WERI-Rb-1 (cell line): ENCODE measurements around the gene GSTA3.

Source experiments
- DNase-seq: peaks from one replicate; pipeline ENCODE4 v3.0.0-alpha.2; 2020
- H3K27ac ChIP-seq: fragments of 250-450 bp; sonication (Bioruptor Pico); 2 replicates; pipeline ENCODE4 v1.5.1; 2020; ENCODE audit warnings: mild to moderate bottlenecking, moderate library complexity
- H3K27me3 ChIP-seq: fragments of 250-450 bp; sonication (Bioruptor Pico); 2 replicates; pipeline ENCODE4 v1.5.1; 2021; ENCODE audit warnings: mild to moderate bottlenecking, low read depth, moderate library complexity; ENCODE audit not compliant: insufficient read depth, severe bottlenecking
- H3K36me3 ChIP-seq: fragments of 250-450 bp; sonication (Bioruptor Pico); 2 replicates; pipeline ENCODE4 v1.5.1; 2020; ENCODE audit warnings: mild to moderate bottlenecking, moderate library complexity
- H3K4me3 ChIP-seq: 2 replicates; pipeline ENCODE4 v1.5.1; 2011; ENCODE audit warnings: low read depth, mild to moderate bottlenecking, control low read depth, low read length
- H3K9me3 ChIP-seq: fragments of 250-450 bp; sonication (Bioruptor Pico); 2 replicates; pipeline ENCODE4 v1.5.1; 2021; ENCODE audit warnings: mild to moderate bottlenecking, moderate library complexity; ENCODE audit not compliant: severe bottlenecking
- TF ChIP-seq, protein P1 (sequence below): IDR thresholded peaks from 2 replicates; pipeline ENCODE4 v1.5.1; 2011; ENCODE audit warnings: low read depth, mild to moderate bottlenecking, control low read depth, inconsistent platforms, low read length

The GSTA3 gene

DNA sequence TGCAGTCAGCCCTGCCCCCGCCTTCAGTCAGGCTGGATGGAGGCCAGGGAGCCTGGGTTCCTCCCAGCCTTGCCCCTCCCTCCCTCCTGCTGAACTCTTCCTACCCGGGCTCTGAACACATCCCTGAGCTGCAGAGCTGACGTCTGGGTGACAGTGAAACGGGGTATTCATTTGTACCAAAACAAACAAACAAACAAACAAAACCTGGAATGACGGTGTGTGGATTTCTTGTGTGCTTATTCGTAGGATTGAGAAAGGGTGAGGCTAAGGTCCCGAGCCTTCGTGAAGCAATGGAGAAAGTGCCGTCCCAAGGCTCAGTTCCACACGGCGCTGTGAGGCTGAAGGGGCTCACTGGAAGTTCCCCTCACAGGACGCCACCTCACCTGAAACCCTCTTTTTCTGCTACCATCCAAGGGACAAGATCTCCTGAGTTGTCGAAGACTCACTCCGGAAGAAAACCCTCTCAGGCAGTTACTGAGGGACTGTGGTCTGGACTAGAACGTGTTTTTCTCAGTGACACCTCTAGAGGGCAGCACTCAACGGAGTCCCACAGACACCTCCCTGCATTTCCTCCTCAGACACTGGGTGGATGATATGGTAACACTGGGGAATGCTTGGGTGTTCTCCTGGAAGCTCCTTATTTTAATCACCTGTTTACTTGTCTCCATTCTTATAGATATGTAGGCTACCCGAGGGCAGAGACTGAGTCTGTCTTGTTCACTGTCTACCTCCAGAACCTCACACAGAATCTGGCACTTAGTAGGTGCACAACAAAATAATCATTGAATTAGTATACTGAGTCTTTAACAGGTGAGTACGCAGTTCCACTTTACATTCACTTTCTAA is 27.3 kb downstream of the GSTA3 start:
- Histone ChIP-seq H3K4me3 (peak overlapping the region; percentile 55), H3K36me3 (no peaks in the 10 kb centered on the region), H3K9me3 (peaks cover 4% of the 10 kb centered on the region), H3K27ac (peak overlapping the region; percentile 59), H3K27me3 (no peaks in the 10 kb centered on the region)
- peak; percentile 91 for DNase-seq
- TF ChIP-seq, protein P1, sequence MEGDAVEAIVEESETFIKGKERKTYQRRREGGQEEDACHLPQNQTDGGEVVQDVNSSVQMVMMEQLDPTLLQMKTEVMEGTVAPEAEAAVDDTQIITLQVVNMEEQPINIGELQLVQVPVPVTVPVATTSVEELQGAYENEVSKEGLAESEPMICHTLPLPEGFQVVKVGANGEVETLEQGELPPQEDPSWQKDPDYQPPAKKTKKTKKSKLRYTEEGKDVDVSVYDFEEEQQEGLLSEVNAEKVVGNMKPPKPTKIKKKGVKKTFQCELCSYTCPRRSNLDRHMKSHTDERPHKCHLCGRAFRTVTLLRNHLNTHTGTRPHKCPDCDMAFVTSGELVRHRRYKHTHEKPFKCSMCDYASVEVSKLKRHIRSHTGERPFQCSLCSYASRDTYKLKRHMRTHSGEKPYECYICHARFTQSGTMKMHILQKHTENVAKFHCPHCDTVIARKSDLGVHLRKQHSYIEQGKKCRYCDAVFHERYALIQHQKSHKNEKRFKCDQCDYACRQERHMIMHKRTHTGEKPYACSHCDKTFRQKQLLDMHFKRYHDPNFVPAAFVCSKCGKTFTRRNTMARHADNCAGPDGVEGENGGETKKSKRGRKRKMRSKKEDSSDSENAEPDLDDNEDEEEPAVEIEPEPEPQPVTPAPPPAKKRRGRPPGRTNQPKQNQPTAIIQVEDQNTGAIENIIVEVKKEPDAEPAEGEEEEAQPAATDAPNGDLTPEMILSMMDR: peak; percentile 94

DNA sequence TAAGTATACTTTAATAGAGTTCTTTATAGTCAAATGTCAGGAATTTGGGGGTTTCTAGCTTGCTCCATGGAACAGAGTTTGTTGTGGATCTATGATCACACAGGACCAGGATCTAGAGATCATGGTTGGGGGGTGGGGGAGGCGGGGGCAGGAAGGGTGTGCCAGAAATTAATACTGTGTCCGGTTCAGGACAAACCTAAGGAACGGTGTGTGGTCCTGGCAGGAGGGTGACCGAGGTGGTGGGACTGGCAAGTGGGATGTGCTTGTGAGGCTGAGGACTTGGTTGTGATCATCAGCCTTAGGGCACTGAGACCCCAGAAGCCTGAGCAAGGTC is 27.9 kb downstream of the GSTA3 start:
- H3K9me3 ChIP-seq: peaks cover 4% of the 10 kb centered on the region
- H3K27me3 ChIP-seq: no peaks in the 10 kb centered on the region
- no peak overlapping the region for H3K27ac ChIP-seq
- TF ChIP-seq, protein P1: no peak
- no peak for DNase-seq
- no peaks in the 10 kb centered on the region for H3K36me3 ChIP-seq
- H3K4me3 ChIP-seq: peak overlapping the region; percentile 55

DNA sequence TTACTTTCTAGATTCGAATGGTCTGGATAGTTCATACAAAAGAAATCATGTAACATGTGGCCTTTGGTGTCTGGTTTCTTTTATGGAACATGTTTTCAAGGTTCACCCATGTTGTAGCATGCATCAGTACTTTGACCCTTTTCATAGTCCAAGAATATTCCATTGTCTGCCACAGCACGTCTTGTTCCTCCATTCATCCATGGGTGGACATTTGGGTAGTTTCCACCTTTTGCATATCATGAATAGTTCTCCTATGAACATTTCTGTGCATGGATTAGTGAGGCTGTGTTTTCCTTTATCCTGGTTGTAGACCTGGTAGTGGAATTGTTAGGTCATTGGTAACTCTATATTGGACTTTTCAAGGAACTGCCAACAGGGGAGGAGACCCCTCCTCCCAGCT is 31.7 kb downstream of the GSTA3 start:
- H3K9me3 ChIP-seq: no peaks in the 10 kb centered on the region
- no peak overlapping the region for H3K4me3 ChIP-seq
- H3K27ac ChIP-seq: no peak overlapping the region
- no peaks in the 10 kb centered on the region for H3K36me3 ChIP-seq
- TF ChIP-seq, protein P1: no peak
- H3K27me3 ChIP-seq: no peaks in the 10 kb centered on the region
- DNase-seq: no peak

DNA sequence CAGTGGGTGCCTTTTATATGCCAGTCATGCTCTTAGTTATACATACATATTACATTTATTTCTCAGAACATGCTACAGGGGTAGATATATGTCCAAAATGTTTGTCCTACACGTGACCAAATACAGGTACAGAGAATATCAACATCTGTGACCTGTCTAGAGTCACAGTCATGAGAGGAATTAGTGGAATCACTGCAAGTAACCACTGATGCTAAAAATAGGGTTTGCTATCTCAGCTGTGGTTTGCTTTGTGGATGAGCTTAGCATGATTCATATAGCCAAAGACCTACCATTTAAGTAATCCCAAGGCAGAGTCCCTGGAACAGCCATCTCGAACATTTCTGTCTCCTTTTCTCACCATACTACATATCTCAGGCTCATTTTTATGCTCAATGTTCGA is 32.3 kb downstream of the GSTA3 start:
- H3K9me3 ChIP-seq: no peaks in the 10 kb centered on the region
- DNase-seq: no peak
- no peak overlapping the region for H3K27ac ChIP-seq
- TF ChIP-seq, protein P1: no peak
- H3K36me3 ChIP-seq: no peaks in the 10 kb centered on the region
- no peaks in the 10 kb centered on the region for H3K27me3 ChIP-seq
- H3K4me3 ChIP-seq: no peak overlapping the region

DNA sequence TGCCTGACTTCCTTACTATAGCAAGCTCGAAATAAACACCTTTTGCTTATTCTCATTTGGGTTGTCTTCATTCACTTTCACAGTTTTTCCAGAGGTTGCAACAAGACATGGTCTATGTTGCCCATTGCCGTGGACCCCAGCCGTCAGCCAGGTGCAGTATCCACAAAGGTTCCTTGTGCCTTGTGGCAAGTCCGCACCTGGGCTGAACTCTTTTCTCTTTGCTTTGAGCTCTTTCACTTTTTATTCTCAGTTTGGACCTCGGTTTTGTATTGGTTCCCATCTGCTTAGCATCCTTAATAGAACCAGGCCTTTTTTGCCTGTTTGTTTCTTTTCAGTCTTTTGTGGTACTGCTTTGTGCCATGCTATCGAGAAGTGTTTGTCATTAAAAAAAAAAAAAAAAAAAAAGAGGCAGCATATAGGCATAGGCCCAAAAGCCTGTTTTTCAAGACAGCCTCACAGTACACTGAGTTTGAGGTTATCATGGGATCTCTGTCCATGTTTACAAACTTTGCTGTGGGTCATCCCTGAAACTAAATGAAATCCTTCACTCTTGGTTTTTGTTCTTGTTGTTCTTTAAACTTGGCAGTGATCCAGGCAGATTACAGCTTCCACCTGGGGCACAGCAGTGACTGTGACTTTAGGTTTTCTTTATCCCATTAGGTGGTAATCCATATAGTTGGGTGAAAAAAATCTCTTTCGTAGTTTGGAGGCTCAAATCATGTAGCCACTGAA is 33.3 kb downstream of the GSTA3 start:
- Histone ChIP-seq H3K36me3 (no peaks in the 10 kb centered on the region), H3K27me3 (no peaks in the 10 kb centered on the region), H3K4me3 (no peak overlapping the region), H3K27ac (no peak overlapping the region), H3K9me3 (no peaks in the 10 kb centered on the region)
- no peak for DNase-seq
- TF ChIP-seq, protein P1: no peak
